Measurements from ENCODE around the gene DDX23. TPM values are rescaled to one million over a fixed set of nuclear protein-coding genes. Genes with fewer than 3 reads are reported as not detected.
A peak's percentile ranks its signal among the peaks of the same experiment; 100 is the strongest.

The DDX23 gene
- 132 TPM in 2 replicates for polyA plus RNA-seq (2011; rRNA removed)
- polyA plus RNA-seq (2012; cell fraction: cytosol; rRNA removed) = 96.9 and 97.8 TPM in 2 replicates
- 129 and 169 TPM in 2 replicates for polyA plus RNA-seq (2012; cell fraction: nucleus; rRNA removed)
- polyA plus RNA-seq (2017; fragmentation: RNase III; extraction: RNeasy Plus Mini Kit Qiagen cat#74134 plus additional on column Dnase treatment) = 112 to 119 TPM (median 116 TPM) in 3 replicates
- polyA minus RNA-seq (2011; rRNA and poly(A)+ RNA removed) = 96.4 and 97.5 TPM in 2 replicates

GRCh38 chr12:48851883-48852733 is at the start of gene DDX23:
DDX23 (minus strand) TSS chr12:48852163; CDS start chr12:48845782, 6,381 bp downstream.
- DNase-seq (ENCODE audit: low read depth in 1 of 2, low spot score in 1 of 2) (peak; percentile 98), FAIRE-seq (no peak), ATAC-seq (peak; percentile 95)
- Histone ChIP-seq H3K4me3 (peak within 1 kb of the TSS; percentile 91), H3K4me2 (peak within 1 kb of the TSS; percentile 97), H3K4me1 (peaks cover 21% of the 10 kb centered on the region; the same call in 2 of the 3 replicates), H3K9me3 (no peaks in the 10 kb centered on the region), H3K27ac (peak within 1 kb of the TSS; percentile 95 to 97)
- ChIA-PET POLR2A (interaction anchor here (0.6 to 4.4 kb wide), 24 partner anchors 9 to 770 kb away, joined by 3 to 126 read pairs (median 5); partner anchors contain the start of genes ARF3, CACNB3, FKBP11 and RND1), CTCF (interaction anchor here (1.0 to 25.5 kb wide), 26 partner anchors 11 to 168 kb away, joined by 3 to 1365 read pairs (median 8); partner anchors contain the start of genes CACNB3, FKBP11 and RND1)
- under 1% methylated on average over 35 of the region's 53 CpGs for WGBS (ENCODE audit: missing lambda C conversion rate)
- TF ChIP-seq HOXB5 (CRISPR knock-in tag; IDR thresholded peaks at IDR 0.05) (0 out of 2 replicates have a peak, but pooled peaks have one; percentile 74), ZSCAN20 (CRISPR knock-in tag; IDR thresholded peaks at IDR 0.05) (no peak), RAD21 (conservative IDR thresholded peaks at IDR 0.05 in 1 of 2, IDR thresholded peaks at IDR 0.05 in 1 of 2) (no peak), ZFP36 (IDR thresholded peaks at IDR 0.05; ENCODE audit: borderline replicate concordance, partially characterized antibody) (no peak), FOXS1 (CRISPR knock-in tag; IDR thresholded peaks at IDR 0.05) (peak; percentile 14; the same call in 1 of the 2 replicates), GATA3 (IDR thresholded peaks at IDR 0.05; ENCODE audit: borderline replicate concordance) (no peak), NPAS2 (CRISPR knock-in tag; IDR thresholded peaks at IDR 0.05; ENCODE audit: borderline replicate concordance) (no peak), HOXA7 (CRISPR knock-in tag; IDR thresholded peaks at IDR 0.05) (peak; percentile 21; the same call in 1 of the 2 replicates), CBX8 (IDR thresholded peaks at IDR 0.05) (no peak), ESRRA (IDR thresholded peaks at IDR 0.05; ENCODE audit: borderline replicate concordance, low read length) (no peak), ATOH8 (CRISPR knock-in tag; IDR thresholded peaks at IDR 0.05; ENCODE audit: low read depth) (no peak), REST (IDR thresholded peaks at IDR 0.05) (peak; percentile 60), CEBPB (IDR thresholded peaks at IDR 0.05) (no peak), CHD2 (IDR thresholded peaks at IDR 0.05; ENCODE audit: low read length, partially characterized antibody) (no peak), MAFK (IDR thresholded peaks at IDR 0.05; ENCODE audit: partially characterized antibody) (no peak), ZC3H11A (IDR thresholded peaks at IDR 0.05) (no peak), PHF8 (IDR thresholded peaks at IDR 0.05; ENCODE audit: borderline replicate concordance, low read depth) (peak; percentile 44; the same call in 1 of the 2 replicates), TP53 (CRISPR knock-in tag; IDR thresholded peaks at IDR 0.05) (no peak), MAX (IDR thresholded peaks at IDR 0.05) (peak; percentile 81), E2F6 (IDR thresholded peaks at IDR 0.05; ENCODE audit: borderline replicate concordance, low read depth) (peak; percentile 63), HMGXB4 (CRISPR knock-in tag; IDR thresholded peaks at IDR 0.05; ENCODE audit: borderline replicate concordance) (peak; percentile 46; the same call in 1 of the 2 replicates), EHF (CRISPR knock-in tag; IDR thresholded peaks at IDR 0.05) (peak; percentile 52; the same call in 1 of the 2 replicates), MAZ (IDR thresholded peaks at IDR 0.05; ENCODE audit: borderline replicate concordance, low read depth, low read length) (peak; percentile 90), POLR2A (IDR thresholded peaks at IDR 0.05; ENCODE audit: low read length) (peak; percentile 71), EP300 (IDR thresholded peaks at IDR 0.05) (no peak), ELK1 (IDR thresholded peaks at IDR 0.05; ENCODE audit: low read depth, low read length) (no peak), SMC3 (IDR thresholded peaks at IDR 0.05) (no peak), CBX2 (IDR thresholded peaks at IDR 0.05; ENCODE audit: borderline replicate concordance, low read depth) (no peak), MYC (IDR thresholded peaks at IDR 0.05; ENCODE audit: borderline replicate concordance, low read length) (peak; percentile 73; the same call in 1 of the 2 replicates), HEYL (CRISPR knock-in tag; IDR thresholded peaks at IDR 0.05) (no peak)
